HEK293 (cell line): Measurements from ENCODE around the gene STX18.

Experiments
- CTCF ChIA-PET: fragments of 350-600 bp; formaldehyde crosslinking; extraction: SDS; loops from one replicate; lab custom pipeline; 2021; ENCODE audit warnings: antibody characterized with exemption; lab: Yijun Ruan, JAX
- POLR2A ChIA-PET: fragments of 300-600 bp; formaldehyde crosslinking; extraction: SDS; loops from one replicate; lab custom pipeline; 2020; ENCODE audit warnings: antibody characterized with exemption, inconsistent platforms; lab: Yijun Ruan, JAX
- H3K27ac ChIP-seq: fragments of 200-500 bp; sonication (Bioruptor generic); 2 replicates; pipeline ENCODE4 v1.5.1; 2014; ENCODE audit warnings: low read depth, low read length, control low read depth, inconsistent platforms; ENCODE audit errors: extremely low read depth
- H3K36me3 ChIP-seq, 2 experiments: fragments of 200-500 bp in 1 of 2; sonication (Bioruptor generic) in 1 of 2; 1 replicate in 1 of 2; 2 replicates in 1 of 2; pipeline ENCODE4 v1.5.1; 2014 to 2017; ENCODE audit warnings: inconsistent platforms in 2 of 2, low read length in 2 of 2; ENCODE audit not compliant: control insufficient read depth in 2 of 2, insufficient read depth in 1 of 2
- H3K4me1 ChIP-seq: fragments of 200-500 bp; sonication (Bioruptor generic); 2 replicates; pipeline ENCODE4 v1.5.1; 2014; ENCODE audit warnings: mild to moderate bottlenecking, low read length, inconsistent platforms; ENCODE audit not compliant: control insufficient read depth, insufficient read depth
- H3K4me3 ChIP-seq: 2 replicates; pipeline ENCODE4 v1.5.1; 2011; ENCODE audit warnings: low read depth, mild to moderate bottlenecking, control low read depth, low read length, moderate library complexity
- H3K9me3 ChIP-seq: fragments of 200-500 bp; sonication (Bioruptor generic); 2 replicates; pipeline ENCODE4 v1.5.1; 2014; ENCODE audit warnings: low read depth, low read length, inconsistent platforms; ENCODE audit not compliant: control insufficient read depth, insufficient read depth
- BCL11A ChIP-seq: fragments of 450-650 bp; formaldehyde crosslinking; IDR thresholded peaks from 2 replicates; pipeline ENCODE4 v1.5.1; 2016; ENCODE audit warnings: low read depth, missing biosample characterization, missing genetic modification characterization
- BCL11B ChIP-seq: fragments of 450-650 bp; formaldehyde crosslinking; IDR thresholded peaks from 2 replicates; pipeline ENCODE4 v1.5.1; 2016; ENCODE audit warnings: low read depth, missing biosample characterization, missing genetic modification characterization
- INSM2 ChIP-seq: fragments of 450-650 bp; formaldehyde crosslinking; IDR thresholded peaks from 2 replicates; pipeline ENCODE4 v1.5.1; 2016; ENCODE audit warnings: missing biosample characterization, missing genetic modification characterization
- KLF8 ChIP-seq: fragments of 450-650 bp; formaldehyde crosslinking; IDR thresholded peaks from 2 replicates; pipeline ENCODE4 v1.5.1; 2016; ENCODE audit warnings: missing biosample characterization, missing genetic modification characterization
- SCRT2 ChIP-seq: fragments of 450-650 bp; formaldehyde crosslinking; IDR thresholded peaks from 2 replicates; pipeline ENCODE4 v1.5.1; 2016; ENCODE audit warnings: missing biosample characterization, missing genetic modification characterization
- SP2 ChIP-seq: fragments of 450-650 bp; formaldehyde crosslinking; IDR thresholded peaks from 2 replicates; pipeline ENCODE4 v1.5.1; 2016; ENCODE audit warnings: missing biosample characterization, missing genetic modification characterization
- SP3 ChIP-seq: fragments of 450-650 bp; formaldehyde crosslinking; IDR thresholded peaks from 2 replicates; pipeline ENCODE4 v1.5.1; 2016; ENCODE audit warnings: missing biosample characterization, missing genetic modification characterization
- ZBTB26 ChIP-seq: fragments of 450-650 bp; formaldehyde crosslinking; optimal IDR thresholded peaks from 2 replicates; pipeline ENCODE3; 2016; ENCODE audit warnings: missing biosample characterization, mild to moderate bottlenecking, missing genetic modification characterization
- ZFHX2 ChIP-seq: fragments of 450-650 bp; formaldehyde crosslinking; conservative IDR thresholded peaks from 2 replicates; pipeline ENCODE4 v1.5.1; 2016; ENCODE audit warnings: missing biosample characterization, missing genetic modification characterization
- ZIC2 ChIP-seq: fragments of 450-650 bp; formaldehyde crosslinking; IDR thresholded peaks from 2 replicates; pipeline ENCODE4 v1.5.1; 2016; ENCODE audit warnings: missing biosample characterization, missing genetic modification characterization
- ZNF140 ChIP-seq: fragments of 450-650 bp; formaldehyde crosslinking; IDR thresholded peaks from 2 replicates; pipeline ENCODE4 v1.5.1; 2016; ENCODE audit warnings: missing biosample characterization, missing genetic modification characterization
- ZNF223 ChIP-seq: fragments of 450-650 bp; formaldehyde crosslinking; IDR thresholded peaks from 2 replicates; pipeline ENCODE4 v1.5.1; 2016; ENCODE audit warnings: missing biosample characterization, missing genetic modification characterization
- ZNF248 ChIP-seq: fragments of 450-650 bp; formaldehyde crosslinking; IDR thresholded peaks from 2 replicates; pipeline ENCODE4 v1.5.1; 2017; ENCODE audit warnings: missing biosample characterization, missing genetic modification characterization
- ZNF280D ChIP-seq: fragments of 450-650 bp; formaldehyde crosslinking; IDR thresholded peaks from 2 replicates; pipeline ENCODE4 v1.5.1; 2016; ENCODE audit warnings: missing biosample characterization, missing genetic modification characterization
- ZNF37A ChIP-seq: fragments of 450-650 bp; IDR thresholded peaks from 2 replicates; pipeline ENCODE4 v1.5.1; 2018; ENCODE audit warnings: missing biosample characterization, missing genetic modification characterization
- ZNF394 ChIP-seq: fragments of 450-650 bp; formaldehyde crosslinking; IDR thresholded peaks from 2 replicates; pipeline ENCODE4 v1.5.1; 2016; ENCODE audit warnings: missing biosample characterization, missing genetic modification characterization, mild to moderate bottlenecking, moderate library complexity, borderline replicate concordance
- ZNF416 ChIP-seq: fragments of 450-650 bp; formaldehyde crosslinking; IDR thresholded peaks from 2 replicates; pipeline ENCODE4 v1.5.1; 2016; ENCODE audit warnings: missing biosample characterization, missing genetic modification characterization
- ZNF423 ChIP-seq: fragments of 450-650 bp; formaldehyde crosslinking; IDR thresholded peaks from 2 replicates; pipeline ENCODE4 v1.5.1; 2016; ENCODE audit warnings: missing biosample characterization, missing genetic modification characterization
- ZNF426 ChIP-seq: fragments of 450-650 bp; formaldehyde crosslinking; IDR thresholded peaks from 2 replicates; pipeline ENCODE4 v1.5.1; 2017; ENCODE audit warnings: missing biosample characterization, missing genetic modification characterization, mild to moderate bottlenecking, inconsistent platforms, moderate library complexity
- ZNF513 ChIP-seq: fragments of 450-650 bp; IDR thresholded peaks from 2 replicates; pipeline ENCODE4 v1.5.1; 2018; ENCODE audit warnings: missing biosample characterization, missing genetic modification characterization
- ZNF610 ChIP-seq: fragments of 450-650 bp; formaldehyde crosslinking; IDR thresholded peaks from 2 replicates; pipeline ENCODE4 v1.5.1; 2016; ENCODE audit warnings: missing biosample characterization, missing genetic modification characterization, borderline replicate concordance
- ZNF623 ChIP-seq: fragments of 450-650 bp; formaldehyde crosslinking; IDR thresholded peaks from 2 replicates; pipeline ENCODE4 v1.5.1; 2016; ENCODE audit warnings: missing biosample characterization, missing genetic modification characterization
- ZNF777 ChIP-seq: fragments of 450-650 bp; formaldehyde crosslinking; IDR thresholded peaks from 2 replicates; pipeline ENCODE4 v1.5.1; 2017; ENCODE audit warnings: missing biosample characterization, missing genetic modification characterization, borderline replicate concordance
- ZSCAN18 ChIP-seq: fragments of 450-650 bp; formaldehyde crosslinking; IDR thresholded peaks from 2 replicates; pipeline ENCODE4 v1.5.1; 2016; ENCODE audit warnings: missing biosample characterization, missing genetic modification characterization

Gene STX18

GRCh38 chr4:4457803-4458553 is 83.9 kb downstream of the STX18 start:
- Histone ChIP-seq H3K9me3 (no peaks in the 10 kb centered on the region), H3K36me3 (peaks cover 0 to 62% of the 10 kb centered on the region in 2 experiments; a peak in 1 of 3 replicates), H3K27ac (no peak overlapping the region), H3K4me1 (peaks cover 8% of the 10 kb centered on the region), H3K4me3 (no peak overlapping the region)
- TF ChIP-seq ZSCAN18 (tag by site-specific recombination) (no peak), KLF8 (tag by site-specific recombination) (no peak), ZNF223 (no peak), ZNF777 (tag by site-specific recombination) (no peak), BCL11A (no peak), SP2 (no peak), ZNF140 (tag by site-specific recombination) (no peak), ZIC2 (no peak), ZNF423 (tag by site-specific recombination) (no peak), ZNF394 (tag by site-specific recombination) (no peak), ZNF610 (tag by site-specific recombination) (no peak), ZNF416 (no peak), ZNF280D (tag by site-specific recombination) (no peak), SP3 (tag by site-specific recombination) (no peak), ZNF513 (tag by site-specific recombination) (no peak), ZNF623 (tag by site-specific recombination) (no peak)
- ChIA-PET CTCF (interaction anchor here (0.6 kb wide), 1 partner anchor 1540 kb away, joined by 3 read pairs; no protein-coding TSS in a partner anchor), POLR2A (no interaction called here)

- CTCF ChIA-PET = no interaction called here
- Histone ChIP-seq H3K9me3 (no peaks in the 10 kb centered on the region), H3K4me3 (no peak overlapping the region), H3K36me3 (peaks cover 0 to 71% of the 10 kb centered on the region in 2 experiments; a peak in 1 of 3 replicates), H3K27ac (no peak overlapping the region), H3K4me1 (peaks cover 5% of the 10 kb centered on the region)
- POLR2A ChIA-PET = no interaction called here
- no peak for TF ChIP-seq ZFHX2 (tag by site-specific recombination)
- no peak for TF ChIP-seq ZBTB26 (tag by site-specific recombination)
- no peak for TF ChIP-seq ZNF37A (tag by site-specific recombination)
- TF ChIP-seq SCRT2 (tag by site-specific recombination) = no peak
- no peak for TF ChIP-seq BCL11B (tag by site-specific recombination)
- TF ChIP-seq ZNF426 (tag by site-specific recombination) = no peak
- TF ChIP-seq ZNF513 (tag by site-specific recombination) = no peak
- TF ChIP-seq ZNF248 = no peak
- no peak for TF ChIP-seq INSM2 (tag by site-specific recombination)
Measured at GRCh38 chr4:4456816-4457578, 84.9 kb downstream of the STX18 start.
